ENCODE data around the gene PRPF39. TPM values are rescaled to one million over a fixed set of nuclear protein-coding genes. Genes with fewer than 3 reads are reported as not detected.

The PRPF39 gene
- total and polyA plus RNA-seq, 3 experiments from 2014 or later = 9.0 to 49.1 (median 48.6) TPM

DNA sequence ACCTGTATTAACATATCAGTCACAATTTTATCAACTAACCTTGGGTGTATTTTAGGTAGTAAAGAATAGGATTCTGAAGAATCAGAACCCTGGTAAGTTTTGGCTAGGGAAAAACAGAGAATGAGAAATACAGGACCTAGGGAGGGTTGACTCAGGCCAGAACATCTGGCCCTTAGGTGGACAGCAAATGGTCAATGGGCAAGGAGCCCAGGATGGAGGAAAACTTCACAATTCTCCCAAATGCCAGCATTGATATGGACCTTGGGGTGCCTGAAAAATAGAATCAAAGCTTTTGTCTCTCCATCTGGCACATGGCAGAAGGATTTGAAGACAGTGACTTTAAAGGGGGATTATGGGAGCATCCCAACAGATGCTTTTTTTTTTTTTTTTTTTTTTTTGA, 32.7 kb upstream of the PRPF39 start:
- H3K4me3 ChIP-seq (ENCODE audit: low read length) = no peak overlapping the region
- H3K27me3 Mint-ChIP-seq = no peaks in the 10 kb centered on the region
- no peak overlapping the region for H3K27ac ChIP-seq (ENCODE audit: low read depth, low read length)
- peak overlapping the region in 1 of 8 donors; percentile 37 for H3K27ac Mint-ChIP-seq
- no peak overlapping the region for H3K4me3 Mint-ChIP-seq
- H3K9me3 ChIP-seq (ENCODE audit: low read length) = no peaks in the 10 kb centered on the region
- POLR2A ChIA-PET = no interaction called here
- CTCF ChIA-PET = no interaction called here
- no peaks in the 10 kb centered on the region for H3K36me3 ChIP-seq (ENCODE audit: insufficient read depth, low read length)
- H3K4me1 Mint-ChIP-seq = no peaks in the 10 kb centered on the region
- no peaks in the 10 kb centered on the region for H3K27me3 ChIP-seq (ENCODE audit: insufficient read depth, low read length, poor library complexity, severe bottlenecking)
- H3K4me1 ChIP-seq (ENCODE audit: insufficient read depth, low read length) = no peaks in the 10 kb centered on the region
- H3K9me3 Mint-ChIP-seq = no peaks in the 10 kb centered on the region
- peaks cover 9 to 45% (median 18%) of the 10 kb centered on the region in 3 donors for H3K36me3 Mint-ChIP-seq
- no peak for DNase-seq

GRCh38 chr14:45051896-45052295, 32.0 kb upstream of the PRPF39 start:
- no peak for DNase-seq
- H3K36me3 Mint-ChIP-seq = peaks cover 14 to 43% (median 18%) of the 10 kb centered on the region in 3 donors
- Histone ChIP-seq H3K9me3 (ENCODE audit: low read length) (no peaks in the 10 kb centered on the region), H3K36me3 (ENCODE audit: insufficient read depth, low read length) (no peaks in the 10 kb centered on the region), H3K27me3 (ENCODE audit: insufficient read depth, low read length, poor library complexity, severe bottlenecking) (no peaks in the 10 kb centered on the region), H3K27ac (ENCODE audit: low read depth, low read length) (no peak overlapping the region), H3K4me3 (ENCODE audit: low read length) (no peak overlapping the region), H3K4me1 (ENCODE audit: insufficient read depth, low read length) (no peaks in the 10 kb centered on the region)
- CTCF ChIA-PET = no interaction called here
- no peaks in the 10 kb centered on the region for H3K27me3 Mint-ChIP-seq
- POLR2A ChIA-PET = no interaction called here
- H3K4me1 Mint-ChIP-seq = no peaks in the 10 kb centered on the region
- no peak overlapping the region for H3K4me3 Mint-ChIP-seq
- H3K27ac Mint-ChIP-seq = no peak overlapping the region
- H3K9me3 Mint-ChIP-seq = no peaks in the 10 kb centered on the region

GRCh38 chr14:45057349-45057748, 26.6 kb upstream of the PRPF39 start:
- no peak overlapping the region for H3K27ac Mint-ChIP-seq
- H3K27me3 ChIP-seq (ENCODE audit: insufficient read depth, low read length, poor library complexity, severe bottlenecking) = no peaks in the 10 kb centered on the region
- H3K4me3 ChIP-seq (ENCODE audit: low read length) = no peak overlapping the region
- H3K36me3 ChIP-seq (ENCODE audit: insufficient read depth, low read length) = no peaks in the 10 kb centered on the region
- peaks cover 26 to 39% (median 26%) of the 10 kb centered on the region in 3 donors for H3K36me3 Mint-ChIP-seq
- CTCF ChIA-PET = no interaction called here
- POLR2A ChIA-PET = no interaction called here
- no peaks in the 10 kb centered on the region for H3K9me3 ChIP-seq (ENCODE audit: low read length)
- peaks cover 0 to 2% (median 0%) of the 10 kb centered on the region in 3 donors for H3K4me1 Mint-ChIP-seq
- H3K27ac ChIP-seq (ENCODE audit: low read depth, low read length) = no peak overlapping the region
- no peaks in the 10 kb centered on the region for H3K9me3 Mint-ChIP-seq
- no peaks in the 10 kb centered on the region for H3K4me1 ChIP-seq (ENCODE audit: insufficient read depth, low read length)
- no peak for DNase-seq
- no peaks in the 10 kb centered on the region for H3K27me3 Mint-ChIP-seq
- no peak overlapping the region for H3K4me3 Mint-ChIP-seq

DNA sequence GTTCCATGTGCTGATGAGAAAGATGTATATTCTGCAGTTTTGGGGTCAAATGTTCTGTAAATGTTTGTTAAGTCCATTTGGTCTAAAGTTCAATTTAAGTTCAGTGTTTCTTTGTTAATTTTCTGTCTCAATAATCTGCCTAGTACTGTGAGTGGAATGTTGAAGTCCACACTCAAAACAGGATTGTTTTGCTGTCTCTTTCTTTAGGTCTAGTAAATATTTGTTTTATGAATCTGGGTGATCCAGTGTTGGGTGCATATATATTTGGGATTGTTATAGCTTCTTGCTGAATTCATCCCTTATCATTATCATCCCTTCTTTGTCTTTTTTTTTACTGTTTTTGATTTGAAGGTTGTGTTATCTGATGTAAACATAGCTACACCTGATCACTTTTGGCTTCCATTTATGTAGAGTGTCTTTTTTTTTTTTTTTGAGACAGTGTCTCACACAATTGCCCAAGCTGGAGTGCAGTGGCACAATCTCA, 26.0 kb upstream of the PRPF39 start:
- peaks cover 26 to 36% (median 26%) of the 10 kb centered on the region in 3 donors for H3K36me3 Mint-ChIP-seq
- H3K27ac ChIP-seq (ENCODE audit: low read depth, low read length) = no peak overlapping the region
- DNase-seq = no peak
- POLR2A ChIA-PET = no interaction called here
- peak overlapping the region in 1 of 8 donors; percentile 10 for H3K27ac Mint-ChIP-seq
- H3K4me1 ChIP-seq (ENCODE audit: insufficient read depth, low read length) = no peaks in the 10 kb centered on the region
- no peaks in the 10 kb centered on the region for H3K36me3 ChIP-seq (ENCODE audit: insufficient read depth, low read length)
- H3K9me3 ChIP-seq (ENCODE audit: low read length) = no peaks in the 10 kb centered on the region
- no peaks in the 10 kb centered on the region for H3K27me3 ChIP-seq (ENCODE audit: insufficient read depth, low read length, poor library complexity, severe bottlenecking)
- H3K4me3 Mint-ChIP-seq = no peak overlapping the region
- H3K9me3 Mint-ChIP-seq = no peaks in the 10 kb centered on the region
- peaks cover 0 to 2% (median 0%) of the 10 kb centered on the region in 3 donors for H3K4me1 Mint-ChIP-seq
- no peaks in the 10 kb centered on the region for H3K27me3 Mint-ChIP-seq
- CTCF ChIA-PET = no interaction called here
- no peak overlapping the region for H3K4me3 ChIP-seq (ENCODE audit: low read length)

DNA sequence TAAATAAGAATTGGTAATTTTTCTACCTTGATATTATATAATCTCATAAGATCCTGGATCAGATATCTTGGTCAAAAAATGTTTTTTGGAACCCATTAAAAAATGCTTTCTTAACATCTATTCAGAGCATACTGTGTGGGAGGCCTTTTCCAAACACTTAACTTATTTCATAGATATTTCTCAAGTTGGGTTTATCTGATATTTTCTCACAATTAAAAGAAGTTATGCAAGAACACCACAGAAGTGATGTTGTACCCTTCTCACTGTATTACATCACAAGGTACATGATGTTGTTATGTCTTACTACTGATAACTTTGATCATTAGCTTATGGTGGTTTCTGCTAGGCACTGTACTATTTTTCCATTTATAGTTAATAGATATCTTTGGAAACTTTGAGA, 23.4 kb upstream of the PRPF39 start:
- Histone ChIP-seq H3K9me3 (ENCODE audit: low read length) (no peaks in the 10 kb centered on the region), H3K27me3 (ENCODE audit: insufficient read depth, low read length, poor library complexity, severe bottlenecking) (no peaks in the 10 kb centered on the region), H3K4me3 (ENCODE audit: low read length) (no peak overlapping the region), H3K36me3 (ENCODE audit: insufficient read depth, low read length) (no peaks in the 10 kb centered on the region), H3K27ac (ENCODE audit: low read depth, low read length) (no peak overlapping the region), H3K4me1 (ENCODE audit: insufficient read depth, low read length) (no peaks in the 10 kb centered on the region)
- Mint-ChIP-seq H3K27me3 (no peaks in the 10 kb centered on the region), H3K27ac (no peak overlapping the region), H3K4me3 (no peak overlapping the region), H3K9me3 (no peaks in the 10 kb centered on the region), H3K36me3 (peaks cover 23 to 26% (median 25%) of the 10 kb centered on the region in 3 donors), H3K4me1 (peaks cover 0 to 2% (median 0%) of the 10 kb centered on the region in 3 donors)
- ChIA-PET POLR2A (no interaction called here), CTCF (no interaction called here)
- no peak for DNase-seq

DNA sequence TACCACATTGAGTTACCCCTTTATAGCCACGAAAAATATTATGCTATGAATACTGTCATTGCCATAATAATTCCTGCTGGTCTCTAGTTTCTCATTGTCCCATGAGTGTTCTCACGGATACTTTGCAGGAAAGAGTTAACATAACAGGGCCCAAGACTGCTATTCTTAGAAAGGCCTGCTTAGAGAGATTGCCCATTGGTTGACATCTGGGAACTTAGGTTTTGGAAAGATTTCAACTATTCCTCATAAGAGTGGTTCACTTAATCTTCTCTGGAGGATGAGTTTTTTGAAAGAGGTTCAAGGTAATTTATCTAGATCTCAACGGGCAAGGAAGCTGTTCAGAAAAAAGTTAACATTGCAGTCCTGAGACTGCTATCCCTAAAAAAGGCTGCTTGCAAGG, 18.4 kb upstream of the PRPF39 start:
- CTCF ChIA-PET = interaction anchor here (0.8 kb wide), 1 partner anchor 31 kb away, joined by 3 read pairs; no protein-coding TSS in a partner anchor
- POLR2A ChIA-PET = no interaction called here

DNA sequence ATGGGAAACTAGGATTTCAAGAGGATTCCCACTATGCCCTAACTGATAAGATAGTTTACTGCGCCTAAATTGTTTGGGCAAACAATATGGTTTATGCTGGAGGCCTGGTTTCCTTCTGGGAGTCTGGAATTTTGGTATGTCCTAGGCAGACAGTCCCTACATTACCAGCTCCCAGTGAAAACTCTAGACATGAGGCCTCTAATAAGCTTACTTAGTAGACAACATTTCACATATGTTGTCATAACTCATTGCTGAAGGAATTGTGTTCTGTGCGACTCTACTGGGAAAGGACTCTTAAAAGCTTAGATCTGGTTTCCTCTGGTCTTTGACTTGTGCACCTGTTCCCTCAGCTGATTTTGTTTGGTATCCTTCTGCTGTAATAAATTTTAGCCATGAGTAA, 18.0 kb upstream of the PRPF39 start:
- H3K36me3 Mint-ChIP-seq = peaks cover 6 to 22% (median 11%) of the 10 kb centered on the region in 3 donors
- no peaks in the 10 kb centered on the region for H3K9me3 Mint-ChIP-seq
- no peaks in the 10 kb centered on the region for H3K27me3 Mint-ChIP-seq
- Histone ChIP-seq H3K27me3 (ENCODE audit: insufficient read depth, low read length, poor library complexity, severe bottlenecking) (no peaks in the 10 kb centered on the region), H3K36me3 (ENCODE audit: insufficient read depth, low read length) (no peaks in the 10 kb centered on the region), H3K4me1 (ENCODE audit: insufficient read depth, low read length) (no peaks in the 10 kb centered on the region), H3K9me3 (ENCODE audit: low read length) (no peaks in the 10 kb centered on the region), H3K27ac (ENCODE audit: low read depth, low read length) (no peak overlapping the region), H3K4me3 (ENCODE audit: low read length) (no peak overlapping the region)
- no peak overlapping the region for H3K4me3 Mint-ChIP-seq
- CTCF ChIA-PET = no interaction called here
- no peaks in the 10 kb centered on the region for H3K4me1 Mint-ChIP-seq
- H3K27ac Mint-ChIP-seq = no peak overlapping the region
- no peak for DNase-seq
- POLR2A ChIA-PET = no interaction called here

More for the DNA sequence above, 18.4 kb upstream of the PRPF39 start:
- Histone ChIP-seq H3K27me3 (ENCODE audit: insufficient read depth, low read length, poor library complexity, severe bottlenecking) (no peaks in the 10 kb centered on the region), H3K4me3 (ENCODE audit: low read length) (no peak overlapping the region), H3K9me3 (ENCODE audit: low read length) (no peaks in the 10 kb centered on the region), H3K27ac (ENCODE audit: low read depth, low read length) (no peak overlapping the region), H3K36me3 (ENCODE audit: insufficient read depth, low read length) (no peaks in the 10 kb centered on the region), H3K4me1 (ENCODE audit: insufficient read depth, low read length) (no peaks in the 10 kb centered on the region)
- H3K36me3 Mint-ChIP-seq = peaks cover 6 to 22% (median 11%) of the 10 kb centered on the region in 3 donors
- DNase-seq = no peak
- no peak overlapping the region for H3K4me3 Mint-ChIP-seq
- H3K4me1 Mint-ChIP-seq = no peaks in the 10 kb centered on the region
- no peaks in the 10 kb centered on the region for H3K9me3 Mint-ChIP-seq
- no peak overlapping the region for H3K27ac Mint-ChIP-seq
- H3K27me3 Mint-ChIP-seq = no peaks in the 10 kb centered on the region

DNA sequence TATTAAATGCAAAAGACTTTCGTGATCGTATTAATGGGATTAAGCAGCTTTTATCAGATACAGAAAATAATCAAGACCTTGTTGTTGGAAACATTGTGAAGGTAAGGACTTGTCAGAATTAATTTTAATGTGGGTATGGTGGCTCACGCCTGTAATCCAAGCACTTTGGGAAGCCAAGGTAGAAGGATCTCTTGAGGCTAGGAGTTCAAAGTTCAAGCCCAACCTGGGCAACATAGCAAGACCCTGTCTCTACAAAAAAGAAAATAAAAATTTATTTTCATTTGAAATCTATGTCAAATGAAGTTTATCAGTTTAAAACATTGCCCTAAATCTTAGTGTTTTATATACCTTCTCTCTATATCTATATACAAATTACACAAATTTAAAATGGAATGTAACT, 17.2 kb upstream of the PRPF39 start:
- Mint-ChIP-seq H3K4me3 (no peak overlapping the region), H3K9me3 (no peaks in the 10 kb centered on the region), H3K27me3 (no peaks in the 10 kb centered on the region), H3K27ac (no peak overlapping the region), H3K36me3 (peaks cover 6 to 22% (median 11%) of the 10 kb centered on the region in 3 donors), H3K4me1 (no peaks in the 10 kb centered on the region)
- Histone ChIP-seq H3K36me3 (ENCODE audit: insufficient read depth, low read length) (no peaks in the 10 kb centered on the region), H3K4me3 (ENCODE audit: low read length) (no peak overlapping the region), H3K4me1 (ENCODE audit: insufficient read depth, low read length) (no peaks in the 10 kb centered on the region), H3K9me3 (ENCODE audit: low read length) (no peaks in the 10 kb centered on the region), H3K27ac (ENCODE audit: low read depth, low read length) (no peak overlapping the region), H3K27me3 (ENCODE audit: insufficient read depth, low read length, poor library complexity, severe bottlenecking) (no peaks in the 10 kb centered on the region)
- DNase-seq = no peak
- POLR2A ChIA-PET = no interaction called here
- CTCF ChIA-PET = no interaction called here

DNA sequence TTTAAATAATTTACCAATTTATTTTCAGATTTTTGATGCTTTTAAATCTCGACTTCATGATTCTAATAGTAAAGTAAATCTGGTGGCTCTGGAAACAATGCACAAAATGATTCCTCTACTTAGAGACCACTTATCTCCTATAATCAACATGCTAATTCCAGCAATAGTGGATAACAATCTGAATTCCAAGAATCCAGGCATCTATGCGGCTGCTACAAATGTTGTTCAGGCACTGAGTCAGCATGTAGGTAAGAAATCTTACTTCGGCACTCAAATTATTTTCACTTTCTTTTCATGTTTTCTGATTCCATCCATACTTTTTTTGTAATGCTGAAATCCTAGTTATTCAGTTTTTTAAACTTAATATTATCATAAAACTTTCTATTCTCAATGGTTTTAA, 15.5 kb upstream of the PRPF39 start:
- Mint-ChIP-seq H3K27me3 (no peaks in the 10 kb centered on the region), H3K27ac (no peak overlapping the region), H3K4me1 (no peaks in the 10 kb centered on the region), H3K9me3 (no peaks in the 10 kb centered on the region), H3K36me3 (peaks cover 4 to 28% (median 11%) of the 10 kb centered on the region in 3 donors), H3K4me3 (no peak overlapping the region)
- Histone ChIP-seq H3K27me3 (ENCODE audit: insufficient read depth, low read length, poor library complexity, severe bottlenecking) (no peaks in the 10 kb centered on the region), H3K27ac (ENCODE audit: low read depth, low read length) (no peak overlapping the region), H3K4me1 (ENCODE audit: insufficient read depth, low read length) (no peaks in the 10 kb centered on the region), H3K4me3 (ENCODE audit: low read length) (no peak overlapping the region), H3K36me3 (ENCODE audit: insufficient read depth, low read length) (no peaks in the 10 kb centered on the region), H3K9me3 (ENCODE audit: low read length) (no peaks in the 10 kb centered on the region)
- ChIA-PET POLR2A (no interaction called here), CTCF (no interaction called here)
- DNase-seq = no peak
